Heart left ventricle (tissue), 16 donors: ENCODE results near the gene UBE2V1. TPM values are rescaled to one million over a fixed set of nuclear protein-coding genes. Genes with fewer than 3 reads are reported as not detected.

ENCODE experiments used
- ATAC-seq, 4 donors: fragments of 200-7000 bp; cut with Tn5 transposase; one replicate each; pipeline ENCODE4 v1.9.1; 2020 to 2022; ENCODE audit warnings: moderate library complexity in 4 of 4, mild to moderate bottlenecking in 3 of 4, moderate number of reproducible peaks in 1 of 4
- DNase-seq, 5 donors: peaks; one replicate each; pipeline ENCODE4 v3.0.0-alpha.2; 2020
- H3K27ac ChIP-seq, 12 donors: fragments of 200-600 bp; sonication (generic) in 4 of 12; one replicate each; pipeline versions ENCODE4 v1.5.0 to v1.8.0; 2016 to 2022; ENCODE audit warnings: mild to moderate bottlenecking in 2 of 12
- H3K27me3 ChIP-seq, 9 donors: fragments of 200-600 bp; sonication (generic) in 2 of 9; one replicate each; pipeline versions ENCODE4 v1.5.1 to v1.8.0; 2016 to 2022; ENCODE audit warnings: mild to moderate bottlenecking in 3 of 9
- H3K36me3 ChIP-seq, 9 donors: fragments of 200-600 bp; sonication (generic) in 2 of 9; one replicate each; pipeline versions ENCODE4 v1.5.0 to v1.8.0; 2018 to 2022; ENCODE audit warnings: mild to moderate bottlenecking in 2 of 9
- H3K4me1 ChIP-seq, 12 donors: fragments of 200-600 bp; sonication (generic) in 4 of 12; one replicate each; pipeline versions ENCODE4 v1.5.0 to v1.8.0; 2016 to 2022; ENCODE audit warnings: mild to moderate bottlenecking in 3 of 12
- H3K4me3 ChIP-seq, 12 donors: fragments of 200-600 bp; sonication (generic) in 4 of 12; one replicate each; pipeline versions ENCODE4 v1.5.0 to v1.8.0; 2017 to 2022; ENCODE audit warnings: mild to moderate bottlenecking in 9 of 12, moderate library complexity in 4 of 12
- H3K9me3 ChIP-seq, 12 donors: fragments of 200-600 bp; sonication (generic) in 4 of 12; one replicate each; pipeline versions ENCODE4 v1.5.0 to v1.8.0; 2016 to 2022; ENCODE audit warnings: mild to moderate bottlenecking in 1 of 12
- CTCF ChIP-seq, 12 donors: fragments of 200-600 bp; sonication (generic) in 4 of 12; IDR thresholded peaks; one replicate each; pipeline versions ENCODE4 v1.5.0 to v1.8.0; 2018 to 2022; ENCODE audit warnings: antibody characterized with exemption in 12 of 12, mild to moderate bottlenecking in 5 of 12
- POLR2A ChIP-seq, 2 donors: fragments of 450-650 bp; IDR thresholded peaks; one replicate each; pipeline ENCODE4 v1.6.1; 2017; ENCODE audit warnings: antibody characterized with exemption in 2 of 2, mild to moderate bottlenecking in 2 of 2, moderate library complexity in 2 of 2
- WGBS, 4 donors: extraction: QIAGEN DNeasy Blood & Tissue Kit in 2 of 4; methylation state at CpG; one replicate each; pipeline versions ENCODE4 v1.1.5 to v1.1.7; 2013 to 2018; 5-methylcytosine and 5-hydroxymethylcytosine counted together
- intact Hi-C, 10 donors: fragments of 100-400 bp; cut with DNase I; formaldehyde crosslinking; loops; one replicate each; pipeline versions ENCODE4 v1.11.1 to v1.14.2; 2022
- polyA plus RNA-seq, 2 donors: library from polyadenylated mRNA; stranded (reverse); fragments of 200-250 nt; gene quantifications; one replicate each; pipeline ENCODE4 v1.2.3, GENCODE V29; 2013
- total RNA-seq, 9 donors: library from RNA; depleted of rRNA in 2 of 9; stranded (reverse); fragments of >200 nt in 2 of 9; fragmentation: NEBNext Ultra II Directional in 3 of 9; extraction: Animal tissue kit (Norgen Biotek cat#: 25700) in 3 of 9; gene quantifications; one replicate each; pipeline versions ENCODE4 v1.1.0 to v1.2.4, GENCODE V29; 2016 to 2023
- donor health status: ischemic (EF 13 %, LVEDD 7.1; RV severe dilation, severe dysfunction).
- donor health status: healthy with polysubstance abuse.
- donor health status: DM: no; HTN: yes; CAD: no.
- donor health status: DM: no; HTN: no; CAD: no.
- donor health status: ischemic (EF 25% LVEDD 6.9; RV normal size, moderate dysfunction).
- donor health status: ischemic (EF 25% LVEDD 5.7; RV mildly dilated, moderate dysfunction).
- donor health status: healthy.
- donor health status: DM: yes; HTN: yes; CAD: no.
- donor health status: ischemic (EF 35%, LVEDD 5.7; RV mildly dilated, moderate dysfunction).
- donor health status: nonischemic (EF 11% LVEDD 7.7; RV severe dilation, severe dysfunction).
- donor health status: DM: yes; HTN: yes; CAD: no.
- donor health status: PGD.
- donor health status: ischemic (EF 29% LVEDD 5.4; RV normal size, mild dysfunction).
- donor health status: nonischemic (EF 23%, LVEDD 6.1; RV moderate dilation, normal function).

Gene UBE2V1
- total and polyA plus RNA-seq, 11 donors, result 54.2 to 105 (median 78.5) TPM

GRCh38 chr20:50115041-50115512 lies 2.1 kb upstream of the UBE2V1 start:
- Histone ChIP-seq H3K4me1 (peaks cover 12 to 57% (median 41%) of the 10 kb centered on the region in 12 donors), H3K9me3 (no peaks in the 10 kb centered on the region), H3K36me3 (peaks cover 0 to 3% (median 0%) of the 10 kb centered on the region in 9 donors), H3K4me3 (peak overlapping the region in 10 of 12 donors; percentile 39 to 67 (median 57)), H3K27me3 (no peaks in the 10 kb centered on the region), H3K27ac (peak overlapping the region in 10 of 12 donors; percentile 61 to 86 (median 78))
- TF ChIP-seq POLR2A (IDR thresholded peaks at IDR 0.05) (no peak), CTCF (IDR thresholded peaks at IDR 0.05) (no peak)
- DNase-seq, result no peak
- no peak for ATAC-seq
- intact Hi-C loops, result loop anchor here in 2 of 10 donors (5.0 to 10.0 kb wide), 3 partner anchors 37 to 360 kb away; partner anchors contain the start of gene PEDS1 (in 1 of the 2)
- 54 to 61% (median 57%) methylated on average over 6 of the region's 6 CpGs for WGBS, 4 donors

- intact Hi-C loops, result loop anchor here in 2 of 10 donors (10.0 kb wide), 2 partner anchors 351 to 361 kb away; no protein-coding TSS in a partner anchor
- Histone ChIP-seq H3K4me3 (peak overlapping the region; percentile 66 to 99 (median 91)), H3K9me3 (no peaks in the 10 kb centered on the region), H3K27ac (peak overlapping the region; percentile 94 to 100 (median 98)), H3K27me3 (no peaks in the 10 kb centered on the region), H3K4me1 (peaks cover 15 to 72% (median 54%) of the 10 kb centered on the region in 12 donors), H3K36me3 (peaks cover 0 to 7% (median 0%) of the 10 kb centered on the region in 9 donors)
- no peak for ATAC-seq
- 17 to 19% (median 18%) methylated on average over 11 of the region's 11 CpGs for WGBS, 4 donors
- DNase-seq, result no peak
- no peak for TF ChIP-seq CTCF (IDR thresholded peaks at IDR 0.05)
Measured at GRCh38 chr20:50113420-50114224, 672 bp upstream of the UBE2V1 start.

- H3K4me3 ChIP-seq, result peak overlapping the region; percentile 66 to 99 (median 91)
- peaks cover 0 to 15% (median 0%) of the 10 kb centered on the region in 9 donors for H3K36me3 ChIP-seq
- peak overlapping the region in 11 of 12 donors; percentile 95 to 100 (median 98) for H3K27ac ChIP-seq
- WGBS, 4 donors, result 7 to 12% (median 9%) methylated on average over 9 of the region's 9 CpGs
- no peak for ATAC-seq
- no peak for DNase-seq
- H3K4me1 ChIP-seq, result peaks cover 15 to 88% (median 70%) of the 10 kb centered on the region in 12 donors
- intact Hi-C loops, result loop anchor here in 2 of 10 donors (10.0 kb wide), 2 partner anchors 353 to 363 kb away; no protein-coding TSS in a partner anchor
- H3K9me3 ChIP-seq, result no peaks in the 10 kb centered on the region
- H3K27me3 ChIP-seq, result no peaks in the 10 kb centered on the region
- TF ChIP-seq POLR2A (IDR thresholded peaks at IDR 0.05), result no peak
- TF ChIP-seq CTCF (IDR thresholded peaks at IDR 0.05), result no peak
Measured at GRCh38 chr20:50111829-50112495, 988 bp downstream of the UBE2V1 start.
